DMS153 (cell line): ENCODE data around the gene TSPAN31.
A peak's percentile ranks its signal among the peaks of the same experiment; 100 is the strongest.
"Not testable (repeated sequence)": the region's sequence is repeated elsewhere in the genome, so short reads cannot be mapped to it uniquely, and the experiment has no call there.

Experiments
- DNase-seq: peaks from one replicate; lab custom pipeline; 2025; lab: John Stamatoyannopoulos, UW

Gene TSPAN31

GRCh38 chr12:57766464-57767304 lies 21.8 kb downstream of the TSPAN31 start, which contains the start of gene CYP27B1:
Gene CYP27B1 (minus strand): TSS chr12:57767078. CDS start chr12:57767041, 37 bp downstream.
- no peak for DNase-seq

- DNase-seq, result no peak
Observed at GRCh38 chr12:57767305-57767698, 22.5 kb downstream of the TSPAN31 start.

- DNase-seq, result no peak
Observed at GRCh38 chr12:57767876-57768275, 23.0 kb downstream of the TSPAN31 start.

- no peak for DNase-seq
Observed at GRCh38 chr12:57769594-57769993, 24.8 kb downstream of the TSPAN31 start.

GRCh38 chr12:57770734-57771133 lies 25.9 kb downstream of the TSPAN31 start:
- DNase-seq, result no peak

DNA sequence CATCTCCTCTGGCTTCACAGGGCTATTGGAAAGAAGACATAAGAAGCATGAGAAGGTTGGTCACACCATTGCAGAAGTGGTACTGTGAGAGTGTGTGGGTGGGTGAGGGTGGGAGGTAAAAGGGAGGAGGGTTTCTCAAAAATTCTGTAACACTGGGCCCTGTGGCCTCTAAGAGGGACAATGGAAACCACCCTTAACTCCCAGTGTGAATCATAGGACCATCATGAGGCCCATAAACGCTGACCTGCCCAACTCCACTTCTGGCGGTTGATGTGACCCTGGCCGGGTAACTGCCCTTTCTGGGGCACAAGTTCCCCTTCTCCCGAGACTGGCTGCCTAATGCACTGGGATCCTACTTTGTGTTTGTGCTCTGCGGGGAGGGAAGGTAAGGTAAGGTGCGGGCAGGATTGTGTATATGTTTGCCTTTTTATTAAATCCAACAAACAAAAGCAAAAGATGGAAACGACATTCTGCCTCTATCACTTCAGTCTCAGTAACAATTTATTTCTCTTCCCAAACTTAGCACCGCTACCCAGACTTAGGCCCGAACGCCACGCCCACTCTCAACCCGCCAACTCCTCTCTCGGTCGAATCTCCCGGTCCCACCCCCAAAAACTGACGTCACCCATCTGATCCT lies 26.5 kb downstream of the TSPAN31 start:
- no peak for DNase-seq

GRCh38 chr12:57771873-57772428 lies 27.1 kb downstream of the TSPAN31 start, which contains the start of gene METTL1:
Gene METTL1 (minus strand): TSS chr12:57772105. CDS start chr12:57772083, 22 bp downstream.
- peak; percentile 93 for DNase-seq

GRCh38 chr12:57772429-57773322 lies 27.8 kb downstream of the TSPAN31 start, which contains the start of gene EEF1AKMT3:
Gene EEF1AKMT3 (plus strand): TSS chr12:57772614. CDS start chr12:57772725, 111 bp downstream.
- no peak for DNase-seq

DNA sequence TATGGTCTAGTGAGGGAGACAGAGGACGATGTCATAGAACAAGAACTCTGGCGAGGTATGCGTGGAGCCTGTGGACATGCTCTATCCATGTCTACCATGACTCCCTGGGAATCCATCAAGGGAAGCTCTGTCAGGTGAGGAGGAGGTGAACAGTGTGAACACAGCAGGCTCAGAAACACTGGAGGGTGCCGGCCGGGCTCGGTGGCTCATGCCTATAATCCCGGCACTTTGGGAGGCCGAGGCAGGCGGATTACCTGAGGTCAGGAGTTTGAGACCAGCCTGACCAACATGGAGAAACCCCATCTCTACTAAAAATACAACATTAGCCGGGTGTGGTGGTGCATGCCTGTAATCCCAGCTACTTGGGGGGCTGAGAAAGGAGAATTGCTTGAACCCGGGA lies 29.8 kb downstream of the TSPAN31 start:
- not testable (repeated sequence) for DNase-seq

GRCh38 chr12:57775044-57775443 lies 30.2 kb downstream of the TSPAN31 start:
- no peak for DNase-seq

DNA sequence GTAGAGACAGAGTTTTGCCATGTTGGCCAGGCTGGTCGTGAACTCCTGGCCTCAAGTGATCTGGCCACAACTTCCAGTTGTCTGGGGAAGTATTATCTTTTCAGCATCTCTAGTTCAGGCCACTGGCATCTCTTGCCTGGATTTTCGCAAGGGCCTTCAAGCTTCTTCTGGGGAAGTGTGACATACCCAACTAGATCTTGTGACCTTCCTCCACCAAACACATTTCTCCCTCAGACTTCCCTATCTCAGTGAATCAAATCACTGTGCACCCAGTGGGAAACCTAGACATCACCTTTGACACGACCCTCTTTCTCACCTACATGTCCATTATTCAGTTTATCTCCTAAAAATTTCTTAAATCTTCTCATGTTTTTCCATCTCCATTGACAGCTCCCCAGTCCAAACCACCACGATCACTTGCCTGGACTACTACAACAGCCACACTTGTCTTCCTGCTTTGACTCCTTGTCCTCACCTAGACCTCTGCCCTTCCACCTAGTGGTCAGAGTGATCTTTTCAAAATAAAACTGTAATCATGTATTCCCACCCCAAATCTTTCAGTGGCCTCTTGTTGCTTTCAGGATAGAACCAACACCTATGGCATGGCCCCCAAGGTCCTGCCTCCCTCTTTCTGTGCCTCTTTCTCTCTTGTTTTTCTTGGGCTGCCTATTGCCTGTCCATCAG lies 30.9 kb downstream of the TSPAN31 start:
- no peak for DNase-seq

- DNase-seq, result no peak
Observed at GRCh38 chr12:57776247-57776587, 31.4 kb downstream of the TSPAN31 start.

- no peak for DNase-seq
Observed at GRCh38 chr12:57777367-57777766, 32.5 kb downstream of the TSPAN31 start.

DNA sequence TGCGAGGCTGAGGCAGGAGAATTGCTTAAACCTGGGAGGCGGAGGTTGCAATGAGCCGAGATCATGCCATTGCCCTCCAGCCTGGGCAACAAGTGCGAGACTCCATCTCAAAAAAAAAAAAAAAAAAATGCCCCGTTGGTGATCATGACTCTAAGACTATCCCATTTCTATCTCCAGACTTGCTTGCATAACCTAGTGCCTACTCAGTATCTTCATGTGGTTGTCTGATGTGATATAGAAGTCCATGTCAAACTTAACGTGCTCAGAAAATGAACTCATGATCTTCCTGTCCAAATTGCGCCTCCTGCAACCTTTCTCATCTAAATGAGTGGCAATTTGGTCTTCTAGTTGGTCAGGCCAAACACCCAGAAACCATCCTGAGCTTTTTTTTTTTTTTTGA lies 33.1 kb downstream of the TSPAN31 start:
- DNase-seq, result no peak

- DNase-seq, result no peak
Observed at GRCh38 chr12:57779736-57780135, 34.9 kb downstream of the TSPAN31 start.

DNA sequence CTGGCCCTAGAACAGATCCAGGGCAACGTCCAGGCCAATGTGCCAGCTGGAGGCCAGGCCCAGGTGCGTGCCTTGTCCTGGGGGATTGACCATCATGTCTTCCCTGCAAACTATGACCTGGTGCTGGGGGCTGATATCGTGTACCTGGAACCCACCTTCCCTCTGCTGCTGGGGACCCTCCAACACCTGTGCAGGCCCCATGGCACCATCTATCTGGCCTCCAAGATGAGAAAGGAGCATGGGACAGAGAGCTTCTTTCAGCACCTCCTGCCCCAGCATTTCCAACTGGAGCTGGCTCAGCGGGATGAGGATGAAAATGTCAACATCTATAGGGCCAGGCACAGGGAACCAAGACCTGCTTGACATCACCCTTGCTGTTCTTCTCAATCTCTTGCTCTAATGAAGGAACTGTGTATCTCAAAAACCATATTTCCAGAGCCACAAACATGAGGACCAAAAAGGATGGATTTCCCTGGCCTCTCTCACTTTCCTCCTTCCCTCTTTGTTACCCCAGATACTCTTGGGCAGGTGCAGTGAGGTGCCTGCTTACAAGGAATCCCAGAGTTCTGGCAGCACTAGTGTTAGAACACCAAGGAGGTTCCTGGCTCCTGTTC lies 35.6 kb downstream of the TSPAN31 start:
- no peak for DNase-seq

- no peak for DNase-seq
Observed at GRCh38 chr12:57781244-57781643, 36.4 kb downstream of the TSPAN31 start.

GRCh38 chr12:57781801-57782200 lies 37.0 kb downstream of the TSPAN31 start:
- no peak for DNase-seq

- DNase-seq, result no peak
Observed at GRCh38 chr12:57782243-57782607, 37.4 kb downstream of the TSPAN31 start.

DNA sequence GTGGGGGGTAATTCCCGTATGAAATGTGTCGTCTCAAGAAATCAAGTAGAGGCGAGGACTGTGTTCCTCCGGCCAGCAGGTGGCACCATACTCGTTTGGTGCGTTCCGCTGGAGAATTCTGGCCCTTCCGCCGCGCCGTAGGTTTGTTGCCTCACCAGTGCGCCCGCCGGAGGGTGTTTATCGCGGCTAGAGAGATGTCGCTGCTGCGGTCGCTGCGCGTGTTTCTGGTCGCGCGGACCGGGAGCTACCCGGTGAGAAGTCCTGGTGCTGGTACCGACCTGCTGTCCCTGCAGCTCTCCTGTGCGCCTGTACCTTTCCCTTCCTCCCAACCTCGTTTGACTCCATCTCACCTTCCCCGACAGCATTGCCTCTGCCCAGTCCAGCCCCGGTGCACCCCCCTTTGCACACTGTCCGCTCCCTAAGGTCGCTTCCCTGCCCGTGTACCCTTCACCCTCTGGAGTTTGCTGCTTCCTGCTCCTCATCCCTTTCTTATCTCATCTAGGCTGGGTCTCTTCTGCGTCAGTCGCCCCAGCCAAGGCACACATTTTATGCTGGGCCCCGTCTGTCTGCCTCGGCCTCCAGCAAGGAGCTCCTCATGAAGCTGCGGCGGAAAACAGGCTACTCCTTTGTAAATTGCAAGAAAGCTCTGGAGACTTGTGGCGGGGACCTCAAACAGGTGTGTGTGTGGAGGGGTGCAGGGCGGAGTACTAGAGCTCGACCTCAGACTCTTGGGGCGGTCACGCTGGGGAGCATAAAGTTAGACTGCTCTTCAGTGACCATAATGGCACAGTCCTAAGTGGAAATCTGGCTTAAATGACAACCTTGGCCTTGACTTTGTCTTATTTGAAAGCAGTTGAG lies 38.0 kb downstream of the TSPAN31 start, which contains the start of gene TSFM:
Gene TSFM (plus strand): TSS at position 180 of the 858 bp plus-strand sequence. CDS start 15 bp downstream, at position 195.
- DNase-seq, result peak; percentile 70
